Activated CD4-positive, alpha-beta T cell treated with anti-CD3 and anti-CD28 coated beads, Interleukin-2, amount 10 ng/mL, durations not matched to agents 24 days and 14 days (primary cell): ENCODE results near the gene NEBL. TPM values are rescaled to one million over a fixed set of nuclear protein-coding genes. Genes with fewer than 3 reads are reported as not detected.

Experiments used
- DNase-seq: peaks from one replicate; pipeline ENCODE4 v3.0.0; 2022
- H3K27ac Mint-ChIP-seq: one replicate; pipeline ENCODE4 v1.8.0; 2022; ENCODE audit warnings: mild to moderate bottlenecking, mixed read lengths
- H3K27me3 Mint-ChIP-seq: one replicate; pipeline ENCODE4 v1.8.0; 2022; ENCODE audit warnings: mixed read lengths
- H3K36me3 Mint-ChIP-seq: one replicate; pipeline ENCODE4 v1.8.0; 2022; ENCODE audit warnings: low read depth, mild to moderate bottlenecking, mixed read lengths
- H3K4me1 Mint-ChIP-seq: one replicate; pipeline ENCODE4 v1.8.0; 2021; ENCODE audit warnings: mixed read lengths
- H3K4me3 Mint-ChIP-seq: one replicate; pipeline ENCODE4 v1.8.0; 2022; ENCODE audit warnings: mild to moderate bottlenecking, moderate library complexity, mixed read lengths
- H3K9me3 Mint-ChIP-seq: one replicate; pipeline ENCODE4 v1.8.0; 2021; ENCODE audit warnings: mixed read lengths
- intact Hi-C: fragments of 100-400 bp; cut with micrococcal nuclease; formaldehyde crosslinking; loops from one replicate; pipeline ENCODE4 v1.15.1; 2023
- total RNA-seq: library from RNA; stranded (reverse); gene quantifications from 2 replicates; pipeline ENCODE4 v1.2.3, GENCODE V29; 2022

NEBL gene
- total RNA-seq, 1 donor from 2014 or later = 0.42 TPM

DNA sequence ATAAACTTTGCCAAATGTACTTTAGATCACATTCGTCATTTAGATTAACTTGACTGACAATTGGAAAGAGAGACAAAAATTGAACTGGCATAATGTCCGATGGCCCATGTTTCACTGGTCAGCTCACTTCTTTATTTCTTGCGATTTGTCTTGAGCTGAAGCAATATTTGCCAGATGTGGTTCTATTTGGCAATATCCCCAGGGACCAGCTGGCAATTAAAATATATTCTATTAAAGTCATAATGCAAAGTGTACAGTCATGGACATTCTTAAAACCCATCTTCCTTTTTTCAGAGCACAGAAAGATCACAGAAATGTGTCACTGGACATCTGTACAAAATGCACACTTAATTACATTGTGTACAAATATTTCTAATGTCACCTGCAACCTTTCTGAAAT, 26.3 kb downstream of the NEBL start:
- intact Hi-C loops = no loop called here
- Mint-ChIP-seq H3K36me3 (no peaks in the 10 kb centered on the region), H3K4me1 (no peaks in the 10 kb centered on the region), H3K4me3 (no peak overlapping the region), H3K27me3 (no peaks in the 10 kb centered on the region), H3K27ac (no peak overlapping the region), H3K9me3 (no peaks in the 10 kb centered on the region)
- no peak for DNase-seq

DNA sequence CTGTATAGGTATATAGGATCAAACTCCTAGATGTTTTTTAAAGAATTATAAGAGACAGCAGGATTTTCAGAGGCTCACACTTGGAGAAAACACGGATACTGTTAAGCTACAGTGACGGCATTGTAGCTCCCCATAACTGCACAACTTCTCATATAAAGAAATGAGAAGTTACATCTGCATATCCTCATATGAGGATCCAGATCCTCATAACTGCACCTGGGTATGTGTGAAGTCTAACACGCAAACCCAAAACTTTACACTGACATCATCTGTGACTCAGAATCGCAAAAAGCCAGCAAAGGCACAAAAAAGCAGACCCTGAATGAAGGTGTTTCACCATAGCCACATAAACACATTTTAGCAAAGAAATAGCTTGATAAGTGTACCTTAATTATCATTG, 34.1 kb downstream of the NEBL start:
- no peaks in the 10 kb centered on the region for H3K27me3 Mint-ChIP-seq
- H3K9me3 Mint-ChIP-seq = no peaks in the 10 kb centered on the region
- H3K27ac Mint-ChIP-seq = no peak overlapping the region
- DNase-seq = no peak
- H3K4me3 Mint-ChIP-seq = no peak overlapping the region
- intact Hi-C loops = no loop called here
- H3K4me1 Mint-ChIP-seq = no peaks in the 10 kb centered on the region
- H3K36me3 Mint-ChIP-seq = no peaks in the 10 kb centered on the region

DNA sequence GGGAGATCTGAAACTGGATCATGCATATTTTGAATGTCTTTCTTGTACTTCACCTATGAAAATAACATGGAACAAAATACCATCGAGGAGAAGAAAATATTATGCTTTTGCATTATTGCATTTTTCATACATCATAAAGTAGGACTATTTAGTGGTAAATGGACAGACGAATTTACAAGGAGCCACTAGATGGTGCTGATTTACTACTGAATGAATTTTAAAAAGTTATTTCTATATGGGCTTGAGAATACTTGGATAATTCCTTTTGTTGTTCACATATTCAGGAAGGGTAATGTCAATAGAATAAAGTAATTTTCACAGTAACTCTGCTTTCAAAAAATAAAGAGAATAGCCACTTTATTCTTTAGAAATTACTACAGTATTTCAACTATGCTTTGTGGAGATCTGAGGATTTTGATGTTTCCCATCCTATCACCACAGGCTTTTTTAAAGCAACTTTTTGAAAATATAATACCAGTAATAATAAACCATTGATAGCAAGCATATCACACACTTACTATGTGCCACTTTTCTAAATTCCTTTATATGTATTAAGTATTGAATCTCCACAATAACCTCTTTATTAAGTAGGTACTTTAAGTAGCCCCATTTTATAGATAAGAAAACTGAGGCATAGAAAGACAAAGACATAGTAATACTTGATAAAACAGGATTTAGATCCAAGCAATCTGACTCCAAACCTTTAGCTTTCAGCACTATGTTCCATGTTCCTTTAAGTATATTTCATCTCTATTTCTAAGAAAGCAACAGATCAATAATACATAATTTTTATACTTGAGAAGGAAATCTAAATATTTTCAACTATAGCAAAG, 38.6 kb downstream of the NEBL start:
- Mint-ChIP-seq H3K4me1 (no peaks in the 10 kb centered on the region), H3K27ac (no peak overlapping the region)
- intact Hi-C loops = no loop called here

DNA sequence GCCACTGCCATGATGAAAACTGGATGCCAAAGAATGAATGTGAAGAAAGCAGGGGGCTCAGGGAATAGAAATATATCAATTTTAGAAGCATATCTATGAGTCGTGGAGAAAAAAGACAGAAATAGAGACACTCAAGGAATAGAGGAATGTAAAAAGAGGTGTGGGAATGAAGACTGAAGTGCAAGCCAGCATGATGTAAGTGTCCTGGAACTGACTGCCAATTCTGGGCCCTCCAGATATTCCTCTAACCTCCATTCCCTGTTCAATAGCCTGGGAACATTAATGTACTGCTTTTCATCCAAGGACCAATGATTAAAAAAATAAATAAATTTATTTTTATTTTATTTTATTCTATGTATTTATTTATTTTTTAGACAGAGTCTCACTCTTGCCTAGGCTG, 40.6 kb downstream of the NEBL start:
- Mint-ChIP-seq H3K27me3 (no peaks in the 10 kb centered on the region), H3K4me3 (no peak overlapping the region), H3K4me1 (no peaks in the 10 kb centered on the region), H3K36me3 (no peaks in the 10 kb centered on the region), H3K27ac (no peak overlapping the region), H3K9me3 (no peaks in the 10 kb centered on the region)
- intact Hi-C loops = no loop called here
- no peak for DNase-seq

More for the DNA sequence above, 38.6 kb downstream of the NEBL start:
- no peaks in the 10 kb centered on the region for H3K36me3 Mint-ChIP-seq
- H3K27me3 Mint-ChIP-seq = no peaks in the 10 kb centered on the region
- no peaks in the 10 kb centered on the region for H3K9me3 Mint-ChIP-seq
- DNase-seq = no peak
- H3K4me3 Mint-ChIP-seq = no peak overlapping the region

DNA sequence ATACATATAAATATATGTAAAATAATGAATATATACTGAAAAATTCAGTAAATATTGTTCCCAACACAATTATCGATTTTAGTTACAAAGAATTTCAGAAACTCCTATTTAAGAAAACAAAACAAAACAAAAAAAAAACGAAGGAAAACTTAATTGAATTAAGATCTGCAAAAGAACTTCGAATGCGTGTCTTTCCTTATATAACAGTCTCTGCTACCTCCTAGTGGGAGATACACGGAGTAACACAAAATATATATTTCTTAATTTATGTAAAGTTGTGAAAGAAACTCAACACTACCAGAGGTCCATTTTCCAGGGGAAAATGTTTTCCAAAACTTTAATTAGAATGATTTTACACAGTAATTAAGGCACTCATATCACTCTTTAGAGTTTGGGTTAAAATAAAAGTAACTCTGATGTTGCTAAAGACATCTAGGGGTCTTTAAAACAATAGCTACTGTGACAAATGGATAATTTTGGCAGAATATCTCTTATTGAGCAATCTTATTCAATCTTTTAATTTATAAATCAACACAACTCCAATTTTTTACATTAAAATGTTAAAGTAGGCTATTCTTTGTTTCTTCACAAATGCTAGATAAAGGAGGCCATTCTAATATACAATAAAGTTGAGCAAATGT, 41.6 kb downstream of the NEBL start:
- H3K4me1 Mint-ChIP-seq = no peaks in the 10 kb centered on the region
- H3K27ac Mint-ChIP-seq = no peak overlapping the region
- intact Hi-C loops = no loop called here
- DNase-seq = no peak
- H3K4me3 Mint-ChIP-seq = no peak overlapping the region
- no peaks in the 10 kb centered on the region for H3K9me3 Mint-ChIP-seq
- no peaks in the 10 kb centered on the region for H3K36me3 Mint-ChIP-seq
- H3K27me3 Mint-ChIP-seq = no peaks in the 10 kb centered on the region

DNA sequence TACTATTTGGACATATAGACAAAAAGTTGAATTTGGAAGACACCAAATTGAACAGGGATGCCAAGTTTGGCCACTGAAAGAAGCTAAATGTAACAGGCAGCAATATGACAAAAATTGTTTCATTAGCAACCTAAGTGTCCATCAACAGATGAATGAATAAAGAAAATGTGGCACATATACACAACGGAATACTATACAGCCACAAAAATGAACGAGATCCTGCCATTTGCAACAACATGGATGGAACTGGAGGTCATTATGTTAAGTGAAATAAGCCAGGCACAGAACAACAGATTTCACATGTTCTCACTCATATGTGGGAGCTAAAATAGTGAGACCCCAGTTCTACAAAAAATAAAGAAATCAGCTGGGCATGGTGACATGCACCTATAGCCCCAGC, 43.8 kb downstream of the NEBL start:
- H3K36me3 Mint-ChIP-seq = no peaks in the 10 kb centered on the region

DNA sequence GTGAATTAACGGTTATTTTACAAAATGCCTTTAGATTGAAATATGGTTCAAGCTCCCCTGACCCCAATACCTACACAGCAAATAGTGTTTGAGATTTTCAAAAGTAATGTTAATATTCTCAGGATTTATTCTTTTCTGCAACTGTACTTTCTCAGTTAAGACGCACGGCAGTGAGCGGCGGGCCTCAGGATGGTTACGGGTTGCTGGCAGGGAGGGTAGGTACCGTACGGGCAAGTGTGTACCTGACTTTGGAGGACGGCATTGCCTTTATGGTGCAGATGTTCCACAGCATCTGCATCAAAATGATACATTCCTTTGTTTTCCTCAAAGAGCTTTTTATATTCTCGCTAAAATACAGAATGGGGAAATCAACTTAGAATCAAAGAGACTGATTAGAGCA, 44.8 kb downstream of the NEBL start:
- intact Hi-C loops = no loop called here
- DNase-seq = no peak
- no peaks in the 10 kb centered on the region for H3K4me1 Mint-ChIP-seq

More for the DNA sequence above, 43.8 kb downstream of the NEBL start:
- H3K27me3 Mint-ChIP-seq = no peaks in the 10 kb centered on the region
- no peaks in the 10 kb centered on the region for H3K9me3 Mint-ChIP-seq
- H3K27ac Mint-ChIP-seq = no peak overlapping the region
- H3K4me1 Mint-ChIP-seq = no peaks in the 10 kb centered on the region
- no peak for DNase-seq
- intact Hi-C loops = no loop called here
- no peak overlapping the region for H3K4me3 Mint-ChIP-seq

DNA sequence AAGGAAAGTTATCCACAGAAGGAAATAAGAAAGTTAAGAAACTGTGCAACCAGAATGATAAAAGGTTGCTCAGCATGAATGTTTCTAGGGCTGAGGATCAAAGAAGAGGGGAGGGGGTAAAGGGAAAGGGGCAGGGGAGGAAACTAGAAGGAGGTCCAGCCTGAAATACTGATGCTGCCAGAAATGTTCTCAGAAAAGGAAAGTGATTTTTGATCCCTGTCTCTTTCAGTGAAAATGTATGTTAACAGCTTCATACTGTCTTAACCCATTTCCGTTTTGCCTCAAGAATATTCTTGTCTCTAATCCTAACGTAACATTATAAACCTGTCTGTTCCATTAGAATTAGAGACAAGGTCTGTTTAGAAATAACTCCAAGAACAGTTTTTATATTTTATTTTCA, 49.6 kb downstream of the NEBL start:
- intact Hi-C loops = no loop called here
- DNase-seq = no peak
- no peak overlapping the region for H3K27ac Mint-ChIP-seq
- no peaks in the 10 kb centered on the region for H3K9me3 Mint-ChIP-seq
- no peak overlapping the region for H3K4me3 Mint-ChIP-seq
- no peaks in the 10 kb centered on the region for H3K36me3 Mint-ChIP-seq
- H3K27me3 Mint-ChIP-seq = no peaks in the 10 kb centered on the region
- H3K4me1 Mint-ChIP-seq = no peaks in the 10 kb centered on the region

More for the DNA sequence above, 44.8 kb downstream of the NEBL start:
- Mint-ChIP-seq H3K36me3 (no peaks in the 10 kb centered on the region), H3K27ac (no peak overlapping the region), H3K9me3 (no peaks in the 10 kb centered on the region), H3K27me3 (no peaks in the 10 kb centered on the region), H3K4me3 (no peak overlapping the region)

DNA sequence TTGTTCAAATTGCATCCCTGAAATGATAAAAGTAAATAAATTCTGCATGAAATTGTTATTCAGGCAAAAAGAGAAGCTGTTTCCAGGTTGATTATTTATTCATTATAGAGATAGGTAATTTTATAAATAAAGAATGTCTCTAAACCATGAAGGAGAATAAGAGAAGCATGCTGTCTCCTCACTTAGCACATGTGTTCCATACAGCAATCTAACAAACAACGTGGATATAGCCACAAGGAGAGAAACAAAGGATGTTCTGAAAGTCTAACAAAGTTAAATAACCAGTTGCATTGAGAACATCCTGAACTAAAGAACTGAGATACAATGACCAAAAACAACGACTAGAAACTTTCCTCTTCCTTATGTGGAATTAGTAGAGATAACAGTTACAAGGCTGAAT, 50.8 kb downstream of the NEBL start:
- H3K36me3 Mint-ChIP-seq = no peaks in the 10 kb centered on the region
- H3K27me3 Mint-ChIP-seq = no peaks in the 10 kb centered on the region
- no peak overlapping the region for H3K4me3 Mint-ChIP-seq
- H3K9me3 Mint-ChIP-seq = no peaks in the 10 kb centered on the region
- H3K27ac Mint-ChIP-seq = no peak overlapping the region
- intact Hi-C loops = no loop called here
- no peak for DNase-seq
- H3K4me1 Mint-ChIP-seq = no peaks in the 10 kb centered on the region

DNA sequence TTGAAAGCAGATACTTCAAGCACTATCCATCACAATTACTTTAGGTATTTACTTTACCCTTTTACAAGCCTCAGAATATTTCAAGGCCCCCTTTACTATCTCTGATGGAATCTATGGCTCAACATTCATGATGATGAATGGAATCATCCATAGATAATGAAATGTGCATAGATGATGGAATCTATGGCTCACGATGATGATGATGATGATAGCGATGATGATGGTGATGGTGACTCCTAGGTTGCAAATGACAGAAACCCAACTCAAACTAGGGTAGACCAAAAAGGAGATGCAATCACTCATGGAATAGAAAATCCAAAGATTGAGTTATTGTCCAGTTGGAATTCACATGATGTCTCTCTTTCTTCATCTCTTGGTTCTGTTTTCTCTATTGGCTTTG, 55.7 kb downstream of the NEBL start:
- Mint-ChIP-seq H3K36me3 (no peaks in the 10 kb centered on the region), H3K9me3 (no peaks in the 10 kb centered on the region), H3K27me3 (no peaks in the 10 kb centered on the region), H3K4me3 (no peak overlapping the region), H3K4me1 (no peaks in the 10 kb centered on the region), H3K27ac (no peak overlapping the region)
- DNase-seq = no peak
- intact Hi-C loops = no loop called here

DNA sequence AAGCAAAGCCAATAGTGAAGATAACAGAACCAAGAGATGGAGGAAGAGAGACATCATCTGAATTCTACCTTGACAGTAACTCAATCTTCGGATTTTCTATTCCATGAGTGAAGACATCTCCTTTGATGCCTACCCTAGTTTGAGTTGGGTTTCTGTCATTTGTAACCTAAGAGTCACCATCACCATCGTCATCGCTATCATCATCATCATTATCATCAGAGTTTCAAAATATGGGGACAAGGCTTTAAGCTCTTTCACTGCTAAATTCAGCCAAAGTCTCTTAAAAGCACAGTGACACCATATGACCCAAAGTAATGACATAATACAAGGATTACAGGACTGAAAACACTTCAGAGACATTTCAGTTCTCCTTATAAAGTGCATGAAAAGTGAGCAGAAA, 57.2 kb downstream of the NEBL start:
- no peaks in the 10 kb centered on the region for H3K36me3 Mint-ChIP-seq
- H3K27ac Mint-ChIP-seq = no peak overlapping the region
- intact Hi-C loops = no loop called here
- DNase-seq = no peak
- H3K4me3 Mint-ChIP-seq = no peak overlapping the region
- H3K27me3 Mint-ChIP-seq = no peaks in the 10 kb centered on the region
- no peaks in the 10 kb centered on the region for H3K4me1 Mint-ChIP-seq
- H3K9me3 Mint-ChIP-seq = no peaks in the 10 kb centered on the region

DNA sequence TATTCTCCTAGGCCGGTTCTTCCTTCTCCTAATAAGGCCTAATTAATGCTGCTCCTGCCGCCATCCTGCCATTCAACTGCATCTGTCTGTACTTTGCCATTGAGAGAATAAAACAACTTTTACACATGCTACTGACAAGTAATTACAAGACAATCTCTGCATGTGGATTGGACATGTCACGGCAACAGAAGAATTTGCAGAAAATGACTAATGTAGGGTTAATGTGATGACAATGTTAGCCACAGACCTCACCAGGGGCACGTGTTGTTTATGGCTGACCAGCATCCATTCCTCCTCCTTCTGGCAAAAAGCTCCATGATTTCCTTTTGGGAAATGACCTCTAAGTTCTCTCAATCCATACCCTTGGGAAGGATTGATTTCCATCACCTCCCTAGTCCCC, 58.0 kb downstream of the NEBL start:
- intact Hi-C loops = no loop called here
- no peaks in the 10 kb centered on the region for H3K36me3 Mint-ChIP-seq
- no peak for DNase-seq
- no peak overlapping the region for H3K4me3 Mint-ChIP-seq
- H3K9me3 Mint-ChIP-seq = no peaks in the 10 kb centered on the region
- H3K4me1 Mint-ChIP-seq = no peaks in the 10 kb centered on the region
- H3K27ac Mint-ChIP-seq = no peak overlapping the region
- no peaks in the 10 kb centered on the region for H3K27me3 Mint-ChIP-seq

DNA sequence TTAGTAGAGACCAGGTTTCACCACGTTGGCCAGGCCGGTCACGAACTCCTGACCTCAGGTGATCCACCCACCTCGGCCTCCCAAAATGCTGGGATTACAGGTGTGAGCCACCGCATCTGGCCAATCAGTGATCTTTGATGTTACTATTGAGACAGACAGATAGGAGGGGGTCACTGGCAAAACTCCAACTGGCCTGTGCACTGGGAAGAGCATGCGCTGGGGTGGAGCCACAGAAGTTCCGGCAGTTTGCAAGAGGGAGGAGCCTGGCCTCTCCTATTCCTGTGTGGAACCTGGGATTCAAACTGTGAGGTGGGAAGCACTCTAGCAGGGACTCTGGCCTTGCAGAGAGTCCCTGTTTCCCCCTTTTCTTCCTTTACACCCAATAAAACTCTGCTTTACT, 60.7 kb downstream of the NEBL start:
- Mint-ChIP-seq H3K4me3 (no peak overlapping the region), H3K36me3 (no peaks in the 10 kb centered on the region), H3K9me3 (no peaks in the 10 kb centered on the region), H3K4me1 (no peaks in the 10 kb centered on the region), H3K27ac (no peak overlapping the region), H3K27me3 (no peaks in the 10 kb centered on the region)
- no peak for DNase-seq
- intact Hi-C loops = no loop called here

DNA sequence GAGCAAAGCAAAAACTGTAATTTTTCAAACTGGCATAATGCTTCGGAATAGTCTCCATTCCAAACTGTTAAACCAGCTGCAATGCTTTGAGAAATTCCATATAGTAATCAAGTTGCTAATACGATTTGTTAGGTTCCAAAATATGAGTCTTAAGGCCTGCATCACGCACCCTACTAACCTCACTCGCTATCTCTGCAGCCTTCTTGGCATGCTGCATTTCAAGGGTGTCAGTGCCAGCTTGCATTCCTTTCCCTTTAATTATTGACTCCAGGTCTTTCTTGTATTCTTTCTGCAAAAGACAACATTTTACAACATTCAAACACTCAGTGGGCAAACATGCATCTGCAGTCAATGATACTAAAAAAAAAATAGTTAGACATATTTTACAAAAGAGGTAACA, 61.8 kb downstream of the NEBL start:
- Mint-ChIP-seq H3K4me1 (no peaks in the 10 kb centered on the region), H3K27me3 (no peaks in the 10 kb centered on the region), H3K36me3 (no peaks in the 10 kb centered on the region), H3K27ac (no peak overlapping the region), H3K4me3 (no peak overlapping the region), H3K9me3 (no peaks in the 10 kb centered on the region)
- no peak for DNase-seq
- intact Hi-C loops = no loop called here

DNA sequence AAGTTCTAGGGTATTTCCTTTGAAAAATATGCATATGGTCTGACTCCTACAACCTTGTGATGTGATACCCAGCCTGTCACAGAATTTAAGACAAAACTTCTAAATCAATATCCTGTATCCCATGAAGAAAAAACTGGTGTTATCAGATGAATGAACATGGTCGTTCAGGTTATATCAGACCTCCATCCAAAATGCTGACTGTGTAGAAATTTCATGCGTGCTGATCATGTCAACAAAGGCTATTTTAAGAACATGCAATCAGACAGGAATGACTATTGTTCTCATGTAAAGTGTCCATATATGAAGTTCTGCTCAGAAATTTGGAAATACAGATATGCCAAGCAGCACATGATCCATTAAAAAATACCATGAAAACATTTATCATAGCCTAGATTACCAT, 62.3 kb downstream of the NEBL start:
- no peak overlapping the region for H3K4me3 Mint-ChIP-seq
- no peaks in the 10 kb centered on the region for H3K27me3 Mint-ChIP-seq
- no peak overlapping the region for H3K27ac Mint-ChIP-seq
- no peaks in the 10 kb centered on the region for H3K4me1 Mint-ChIP-seq
- no peaks in the 10 kb centered on the region for H3K9me3 Mint-ChIP-seq
- no peaks in the 10 kb centered on the region for H3K36me3 Mint-ChIP-seq
- DNase-seq = no peak
- intact Hi-C loops = no loop called here
